Fibroblast of villous mesenchyme (primary cell): ENCODE results near the gene PTOV1. TPM values are rescaled to one million over a fixed set of nuclear protein-coding genes. Genes with fewer than 3 reads are reported as not detected.
A peak's percentile ranks its signal among the peaks of the same experiment; 100 is the strongest.

ENCODE experiments used
- DNase-seq: peaks from one replicate; pipeline ENCODE4 v3.0.0-alpha.2; 2010; ENCODE audit warnings: low read depth
- H3K4me3 ChIP-seq: 2 replicates; pipeline ENCODE4 v1.5.1; 2011; ENCODE audit warnings: low read depth, mild to moderate bottlenecking, low read length
- CTCF ChIP-seq: IDR thresholded peaks from 2 replicates; pipeline ENCODE4 v1.5.1; 2012; ENCODE audit warnings: low read depth, mild to moderate bottlenecking, low read length; ENCODE audit not compliant: insufficient read depth
- total RNA-seq: library from RNA; depleted of rRNA; stranded (reverse); fragments of >200 nt; gene quantifications from 2 replicates; pipeline ENCODE4 v1.2.3, GENCODE V29; 2012

Gene PTOV1
- total RNA-seq, 1 donor: 47.9 TPM

GRCh38 chr19:49850221-49850486 lies 805 bp upstream of the PTOV1 start:
- no peak for TF ChIP-seq CTCF
- H3K4me3 ChIP-seq: peak overlapping the region; percentile 89
- DNase-seq: no peak

- no peak for TF ChIP-seq CTCF
- peak overlapping the region; percentile 89 for H3K4me3 ChIP-seq
- peak; percentile 44 for DNase-seq
Measured at GRCh38 chr19:49851456-49852259, 699 bp downstream of the PTOV1 start.

- no peak for TF ChIP-seq CTCF
- peak overlapping the region; percentile 89 for H3K4me3 ChIP-seq
- DNase-seq: no peak
Measured at GRCh38 chr19:49852631-49853126, 1.7 kb downstream of the PTOV1 start.

GRCh38 chr19:49853852-49854377 lies 3.0 kb downstream of the PTOV1 start:
- TF ChIP-seq CTCF: no peak
- no peak overlapping the region for H3K4me3 ChIP-seq
- no peak for DNase-seq

- no peak for DNase-seq
- no peak overlapping the region for H3K4me3 ChIP-seq
- TF ChIP-seq CTCF: no peak
Measured at GRCh38 chr19:49854378-49855263, 3.7 kb downstream of the PTOV1 start.

GRCh38 chr19:49855277-49855675 lies 4.3 kb downstream of the PTOV1 start:
- TF ChIP-seq CTCF: no peak
- H3K4me3 ChIP-seq: no peak overlapping the region
- DNase-seq: no peak
